H7 (cell line): ENCODE results near the gene EMILIN3. TPM values are rescaled to one million over a fixed set of nuclear protein-coding genes. Genes with fewer than 3 reads are reported as not detected.

Experiments
- DNase-seq: peaks from one replicate; pipeline ENCODE4 v3.0.0; 2012
- H3K27me3 ChIP-seq: 2 replicates; pipeline ENCODE4 v1.6.0; 2011; ENCODE audit warnings: mild to moderate bottlenecking, low read length; ENCODE audit not compliant: control insufficient read depth, insufficient read depth
- H3K36me3 ChIP-seq: replicated peaks from 2 replicates; pipeline ENCODE4 v1.5.1; 2011; ENCODE audit warnings: low read length; ENCODE audit not compliant: control insufficient read depth, insufficient read depth
- H3K4me3 ChIP-seq: 2 replicates; pipeline ENCODE4 v1.5.1; 2011; ENCODE audit warnings: low read depth, mild to moderate bottlenecking, control low read depth, low read length, moderate library complexity; ENCODE audit not compliant: insufficient read depth
- total RNA-seq: library from RNA; depleted of rRNA; stranded (reverse); fragments of >200 nt; shearing (Covaris generic); gene quantifications from 2 replicates; pipeline ENCODE4 v1.2.3, GENCODE V29; 2014

EMILIN3 gene
- total RNA-seq, 1 experiment from 2014 or later, result 6.2 TPM

- Histone ChIP-seq H3K27me3 (peaks cover 34% of the 10 kb centered on the region), H3K36me3 (no peaks in the 10 kb centered on the region), H3K4me3 (no peak overlapping the region)
- DNase-seq, result peak; percentile 47
These were observed 3.0 kb downstream of the EMILIN3 start for GRCh38 chr20:41363601-41364000.

- Histone ChIP-seq H3K27me3 (peaks cover 30% of the 10 kb centered on the region), H3K4me3 (no peak overlapping the region), H3K36me3 (no peaks in the 10 kb centered on the region)
- peak; percentile 43 for DNase-seq
These were observed 3.9 kb downstream of the EMILIN3 start for GRCh38 chr20:41362748-41363140.

- peak; percentile 59 for DNase-seq
- Histone ChIP-seq H3K4me3 (no peak overlapping the region), H3K36me3 (no peaks in the 10 kb centered on the region)
These were observed 4.6 kb downstream of the EMILIN3 start for GRCh38 chr20:41361757-41362747.

GRCh38 chr20:41360831-41361756, 5.5 kb downstream of the EMILIN3 start:
- H3K36me3 ChIP-seq, result no peaks in the 10 kb centered on the region
- H3K4me3 ChIP-seq, result no peak overlapping the region
- peak; percentile 51 for DNase-seq
- peaks cover 17% of the 10 kb centered on the region for H3K27me3 ChIP-seq

More at GRCh38 chr20:41361757-41362747, 4.6 kb downstream of the EMILIN3 start:
- H3K27me3 ChIP-seq, result peaks cover 23% of the 10 kb centered on the region

- Histone ChIP-seq H3K27me3 (peaks cover 2% of the 10 kb centered on the region), H3K4me3 (no peak overlapping the region), H3K36me3 (no peaks in the 10 kb centered on the region)
- DNase-seq, result no peak
These were observed 7.0 kb downstream of the EMILIN3 start for GRCh38 chr20:41359541-41360011.

- no peaks in the 10 kb centered on the region for H3K27me3 ChIP-seq
- DNase-seq, result no peak
- no peaks in the 10 kb centered on the region for H3K36me3 ChIP-seq
- H3K4me3 ChIP-seq, result no peak overlapping the region
These were observed 7.9 kb downstream of the EMILIN3 start for GRCh38 chr20:41358717-41359116.

- no peaks in the 10 kb centered on the region for H3K36me3 ChIP-seq
- H3K27me3 ChIP-seq, result no peaks in the 10 kb centered on the region
- H3K4me3 ChIP-seq, result no peak overlapping the region
- peak; percentile 65 for DNase-seq
These were observed 8.4 kb downstream of the EMILIN3 start for GRCh38 chr20:41358230-41358629.

- Histone ChIP-seq H3K27me3 (no peaks in the 10 kb centered on the region), H3K4me3 (no peak overlapping the region), H3K36me3 (no peaks in the 10 kb centered on the region)
- peak; percentile 41 for DNase-seq
These were observed 9.0 kb downstream of the EMILIN3 start for GRCh38 chr20:41357424-41358163.

- Histone ChIP-seq H3K4me3 (no peak overlapping the region), H3K36me3 (no peaks in the 10 kb centered on the region), H3K27me3 (no peaks in the 10 kb centered on the region)
- peak; percentile 26 for DNase-seq
These were observed 9.7 kb downstream of the EMILIN3 start for GRCh38 chr20:41356951-41357350.

GRCh38 chr20:41355598-41356203, 10.9 kb downstream of the EMILIN3 start:
- DNase-seq, result no peak
- Histone ChIP-seq H3K4me3 (no peak overlapping the region), H3K36me3 (no peaks in the 10 kb centered on the region), H3K27me3 (no peaks in the 10 kb centered on the region)

GRCh38 chr20:41355192-41355591, 11.4 kb downstream of the EMILIN3 start:
- Histone ChIP-seq H3K27me3 (no peaks in the 10 kb centered on the region), H3K4me3 (no peak overlapping the region), H3K36me3 (no peaks in the 10 kb centered on the region)
- DNase-seq, result no peak

- Histone ChIP-seq H3K36me3 (no peaks in the 10 kb centered on the region), H3K4me3 (no peak overlapping the region), H3K27me3 (no peaks in the 10 kb centered on the region)
- DNase-seq, result no peak
These were observed 13.1 kb downstream of the EMILIN3 start for GRCh38 chr20:41353530-41353929.

GRCh38 chr20:41352666-41353065, 14.0 kb downstream of the EMILIN3 start:
- Histone ChIP-seq H3K36me3 (no peaks in the 10 kb centered on the region), H3K4me3 (no peak overlapping the region), H3K27me3 (no peaks in the 10 kb centered on the region)
- peak; percentile 72 for DNase-seq
